ENCODE data around the gene ACOT11.
A peak's percentile ranks its signal among the peaks of the same experiment; 100 is the strongest.
"Not testable (repeated sequence)": the region's sequence is repeated elsewhere in the genome, so short reads cannot be mapped to it uniquely, and the experiment has no call there.

The ACOT11 gene

DNA sequence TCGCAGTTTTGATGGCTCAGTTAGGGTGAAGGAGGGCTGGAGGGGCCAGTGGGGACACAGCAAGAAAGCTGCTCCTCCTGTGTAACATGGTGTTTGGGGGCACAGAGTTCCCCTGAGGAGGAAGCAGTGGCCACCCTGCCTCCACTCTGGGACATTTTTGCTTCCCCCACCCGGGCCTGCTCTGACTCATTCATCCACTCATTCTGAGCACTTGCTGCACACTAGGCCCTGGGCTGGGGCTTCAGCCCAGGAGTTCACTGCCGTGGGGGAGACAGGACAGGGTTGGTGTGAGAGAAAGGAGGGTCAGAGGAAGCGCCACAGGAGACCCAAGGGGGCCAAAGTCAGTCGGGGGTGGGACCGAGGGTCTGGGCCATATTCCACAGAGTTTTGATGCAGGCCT lies 41.4 kb upstream of the ACOT11 start:
- ChIA-PET POLR2A (no interaction called here), CTCF (interaction anchor here (0.5 kb wide), 1 partner anchor 513 kb away, joined by 4 read pairs; no protein-coding TSS in a partner anchor)
- no peaks in the 10 kb centered on the region for H3K36me3 ChIP-seq (ENCODE audit: control insufficient read depth in 2 of 2, insufficient read depth in 1 of 2, low read length in 2 of 2)
- H3K4me3 ChIP-seq (ENCODE audit: low read depth, low read length), result no peak overlapping the region
- no peaks in the 10 kb centered on the region for H3K4me1 ChIP-seq (ENCODE audit: control insufficient read depth, insufficient read depth, low read length)
- no peaks in the 10 kb centered on the region for H3K9me3 ChIP-seq (ENCODE audit: control insufficient read depth, insufficient read depth, low read depth, low read length)
- TF ChIP-seq KLF10 (tag by site-specific recombination; IDR thresholded peaks at IDR 0.05), result no peak
- TF ChIP-seq ZNF157 (tag by site-specific recombination; IDR thresholded peaks at IDR 0.05), result no peak
- TF ChIP-seq KLF9 (tag by site-specific recombination; IDR thresholded peaks at IDR 0.05; ENCODE audit: low read depth), result no peak
- TF ChIP-seq ZNF335 (tag by site-specific recombination; conservative IDR thresholded peaks at IDR 0.05), result no peak
- TF ChIP-seq ZFP69B (tag by site-specific recombination; IDR thresholded peaks at IDR 0.05), result no peak
- TF ChIP-seq ZSCAN16 (tag by site-specific recombination; IDR thresholded peaks at IDR 0.05), result no peak
- no peak for TF ChIP-seq ZNF701 (tag by site-specific recombination; IDR thresholded peaks at IDR 0.05)
- no peak for TF ChIP-seq ZNF140 (tag by site-specific recombination; IDR thresholded peaks at IDR 0.05)
- TF ChIP-seq ZNF169 (tag by site-specific recombination; IDR thresholded peaks at IDR 0.05), result no peak
- no peak for TF ChIP-seq ZNF202 (tag by site-specific recombination; IDR thresholded peaks at IDR 0.05; ENCODE audit: borderline replicate concordance)
- no peak for TF ChIP-seq ZNF426 (tag by site-specific recombination; IDR thresholded peaks at IDR 0.05)
- no peak overlapping the region for H3K27ac ChIP-seq (ENCODE audit: extremely low read depth, low read depth, low read length)

GRCh38 chr1:54507033-54507870 lies 40.8 kb upstream of the ACOT11 start:
- H3K4me3 ChIP-seq (ENCODE audit: low read depth, low read length), result no peak overlapping the region
- H3K27ac ChIP-seq (ENCODE audit: extremely low read depth, low read depth, low read length), result no peak overlapping the region
- CTCF ChIA-PET, result interaction anchor here (0.5 to 1.0 kb wide), 2 partner anchors 7 to 512 kb away, joined by 4 to 5 read pairs; no protein-coding TSS in a partner anchor
- TF ChIP-seq KLF10 (tag by site-specific recombination; IDR thresholded peaks at IDR 0.05), result peak; percentile 64; the same call in 1 of the 2 replicates
- TF ChIP-seq, protein P1, sequence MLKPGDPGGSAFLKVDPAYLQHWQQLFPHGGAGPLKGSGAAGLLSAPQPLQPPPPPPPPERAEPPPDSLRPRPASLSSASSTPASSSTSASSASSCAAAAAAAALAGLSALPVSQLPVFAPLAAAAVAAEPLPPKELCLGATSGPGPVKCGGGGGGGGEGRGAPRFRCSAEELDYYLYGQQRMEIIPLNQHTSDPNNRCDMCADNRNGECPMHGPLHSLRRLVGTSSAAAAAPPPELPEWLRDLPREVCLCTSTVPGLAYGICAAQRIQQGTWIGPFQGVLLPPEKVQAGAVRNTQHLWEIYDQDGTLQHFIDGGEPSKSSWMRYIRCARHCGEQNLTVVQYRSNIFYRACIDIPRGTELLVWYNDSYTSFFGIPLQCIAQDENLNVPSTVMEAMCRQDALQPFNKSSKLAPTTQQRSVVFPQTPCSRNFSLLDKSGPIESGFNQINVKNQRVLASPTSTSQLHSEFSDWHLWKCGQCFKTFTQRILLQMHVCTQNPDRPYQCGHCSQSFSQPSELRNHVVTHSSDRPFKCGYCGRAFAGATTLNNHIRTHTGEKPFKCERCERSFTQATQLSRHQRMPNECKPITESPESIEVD (tag by site-specific recombination; IDR thresholded peaks at IDR 0.05), result no peak
- TF ChIP-seq KLF9 (tag by site-specific recombination; IDR thresholded peaks at IDR 0.05; ENCODE audit: low read depth), result peak; percentile 56; the same call in 1 of the 2 replicates
- no peak for TF ChIP-seq ZNF211 (tag by site-specific recombination; IDR thresholded peaks at IDR 0.05; ENCODE audit: low read depth)
- TF ChIP-seq ZNF121 (tag by site-specific recombination; IDR thresholded peaks at IDR 0.05), result peak; percentile 95
- H3K36me3 ChIP-seq (ENCODE audit: control insufficient read depth in 2 of 2, insufficient read depth in 1 of 2, low read length in 2 of 2), result no peaks in the 10 kb centered on the region
- POLR2A ChIA-PET, result no interaction called here
- no peaks in the 10 kb centered on the region for H3K9me3 ChIP-seq (ENCODE audit: control insufficient read depth, insufficient read depth, low read depth, low read length)
- H3K4me1 ChIP-seq (ENCODE audit: control insufficient read depth, insufficient read depth, low read length), result no peaks in the 10 kb centered on the region

- TF ChIP-seq ZNF350 (tag by site-specific recombination; IDR thresholded peaks at IDR 0.05), result no peak
- TF ChIP-seq ZIC2 (tag by site-specific recombination; IDR thresholded peaks at IDR 0.05), result peak; percentile 25; the same call in 1 of the 2 replicates
Observed at GRCh38 chr1:54510715-54511270, 37.2 kb upstream of the ACOT11 start.

GRCh38 chr1:54513921-54514580 lies 34.0 kb upstream of the ACOT11 start:
- H3K4me1 ChIP-seq (ENCODE audit: control insufficient read depth, insufficient read depth, low read length); H3K9me3 ChIP-seq (ENCODE audit: control insufficient read depth, insufficient read depth, low read depth, low read length); H3K36me3 ChIP-seq (ENCODE audit: control insufficient read depth in 2 of 2, insufficient read depth in 1 of 2, low read length in 2 of 2); H3K4me3 ChIP-seq (ENCODE audit: low read depth, low read length); H3K27ac ChIP-seq (ENCODE audit: extremely low read depth, low read depth, low read length): not testable (repeated sequence)
- CTCF ChIA-PET, result interaction anchor here (0.9 kb wide), 1 partner anchor 24 kb away, joined by 3 read pairs; no protein-coding TSS in a partner anchor
- POLR2A ChIA-PET, result interaction anchor here (0.6 kb wide), 2 partner anchors 78 to 134 kb away, joined by 3 to 4 read pairs; no protein-coding TSS in a partner anchor

More at GRCh38 chr1:54510715-54511270, 37.2 kb upstream of the ACOT11 start:
- POLR2A ChIA-PET, result no interaction called here
- Histone ChIP-seq H3K9me3 (ENCODE audit: control insufficient read depth, insufficient read depth, low read depth, low read length) (no peaks in the 10 kb centered on the region), H3K36me3 (ENCODE audit: control insufficient read depth in 2 of 2, insufficient read depth in 1 of 2, low read length in 2 of 2) (no peaks in the 10 kb centered on the region), H3K4me1 (ENCODE audit: control insufficient read depth, insufficient read depth, low read length) (no peaks in the 10 kb centered on the region), H3K4me3 (ENCODE audit: low read depth, low read length) (no peak overlapping the region), H3K27ac (ENCODE audit: extremely low read depth, low read depth, low read length) (no peak overlapping the region)
- CTCF ChIA-PET, result interaction anchor here (0.6 kb wide), 2 partner anchors 22 to 147 kb away, joined by 3 read pairs; no protein-coding TSS in a partner anchor
